ENCODE data around the gene GAB3. TPM values are rescaled to one million over a fixed set of nuclear protein-coding genes. Genes with fewer than 3 reads are reported as not detected.

Gene GAB3
- total RNA-seq, 1 donor from 2014 or later, result 0.67 TPM

- no peak for TF ChIP-seq CTCF (IDR thresholded peaks at IDR 0.05; ENCODE audit: unreplicated experiment)
- DNase-seq (ENCODE audit: low spot score in 2 of 2, unreplicated experiment in 2 of 2), result no peak
- no peak overlapping the region for H3K27ac Mint-ChIP-seq
- no peak overlapping the region for H3K4me3 Mint-ChIP-seq
- peaks cover 3% of the 10 kb centered on the region for H3K27me3 Mint-ChIP-seq (ENCODE audit: low read depth)
- H3K36me3 Mint-ChIP-seq, result no peaks in the 10 kb centered on the region
- H3K4me1 Mint-ChIP-seq, result no peaks in the 10 kb centered on the region
- peaks cover 19% of the 10 kb centered on the region for H3K9me3 Mint-ChIP-seq
These were observed 39.6 kb downstream of the GAB3 start for GRCh38 chrX:154711264-154711663.

GRCh38 chrX:154710309-154710708 lies 40.6 kb downstream of the GAB3 start:
- H3K9me3 Mint-ChIP-seq, result peaks cover 24% of the 10 kb centered on the region
- no peak overlapping the region for H3K4me3 Mint-ChIP-seq
- H3K36me3 Mint-ChIP-seq, result no peaks in the 10 kb centered on the region
- H3K27me3 Mint-ChIP-seq (ENCODE audit: low read depth), result peaks cover 3% of the 10 kb centered on the region
- no peaks in the 10 kb centered on the region for H3K4me1 Mint-ChIP-seq
- no peak overlapping the region for H3K27ac Mint-ChIP-seq
- DNase-seq (ENCODE audit: low spot score in 2 of 2, unreplicated experiment in 2 of 2), result no peak
- TF ChIP-seq CTCF (IDR thresholded peaks at IDR 0.05; ENCODE audit: unreplicated experiment), result no peak

GRCh38 chrX:154698630-154699248 lies 52.1 kb downstream of the GAB3 start:
- TF ChIP-seq CTCF (IDR thresholded peaks at IDR 0.05; ENCODE audit: unreplicated experiment), result no peak
- H3K27ac Mint-ChIP-seq, result no peak overlapping the region

GRCh38 chrX:154696676-154697045 lies 54.2 kb downstream of the GAB3 start:
- H3K9me3 Mint-ChIP-seq, result peaks cover 20% of the 10 kb centered on the region
- DNase-seq (ENCODE audit: low spot score in 2 of 2, unreplicated experiment in 2 of 2), result no peak

More at GRCh38 chrX:154698630-154699248, 52.1 kb downstream of the GAB3 start:
- Mint-ChIP-seq H3K36me3 (no peaks in the 10 kb centered on the region), H3K9me3 (peaks cover 31% of the 10 kb centered on the region), H3K4me3 (no peak overlapping the region), H3K27me3 (ENCODE audit: low read depth) (peaks cover 12% of the 10 kb centered on the region), H3K4me1 (no peaks in the 10 kb centered on the region)
- no peak for DNase-seq (ENCODE audit: low spot score in 2 of 2, unreplicated experiment in 2 of 2)

GRCh38 chrX:154695911-154696675 lies 54.8 kb downstream of the GAB3 start:
- peaks cover 3% of the 10 kb centered on the region for H3K27me3 Mint-ChIP-seq (ENCODE audit: low read depth)
- no peak for TF ChIP-seq CTCF (IDR thresholded peaks at IDR 0.05; ENCODE audit: unreplicated experiment)
- H3K4me3 Mint-ChIP-seq, result no peak overlapping the region
- H3K4me1 Mint-ChIP-seq, result no peaks in the 10 kb centered on the region
- H3K36me3 Mint-ChIP-seq, result no peaks in the 10 kb centered on the region
- H3K9me3 Mint-ChIP-seq, result peaks cover 23% of the 10 kb centered on the region
- no peak for DNase-seq (ENCODE audit: low spot score in 2 of 2, unreplicated experiment in 2 of 2)
- no peak overlapping the region for H3K27ac Mint-ChIP-seq

More at GRCh38 chrX:154696676-154697045, 54.2 kb downstream of the GAB3 start:
- H3K27me3 Mint-ChIP-seq (ENCODE audit: low read depth), result peaks cover 3% of the 10 kb centered on the region
- H3K27ac Mint-ChIP-seq, result no peak overlapping the region
- no peaks in the 10 kb centered on the region for H3K36me3 Mint-ChIP-seq
- TF ChIP-seq CTCF (IDR thresholded peaks at IDR 0.05; ENCODE audit: unreplicated experiment), result no peak
- no peaks in the 10 kb centered on the region for H3K4me1 Mint-ChIP-seq
- H3K4me3 Mint-ChIP-seq, result no peak overlapping the region

All from mesothelial cell of epicardium (in vitro differentiated cells).